T-cell (primary cell): ENCODE data around the gene LGALS12. TPM values are rescaled to one million over a fixed set of nuclear protein-coding genes. Genes with fewer than 3 reads are reported as not detected.
A peak's percentile ranks its signal among the peaks of the same experiment; 100 is the strongest.

Source experiments
- ATAC-seq, 4 experiments: fragments of 200-7000 bp in 3 of 4; fragments of 150-1000 bp in 1 of 4; cut with Tn5 transposase; replicated peaks in 1 of 4; 1 replicate in 3 of 4; 2 replicates in 1 of 4; pipeline ENCODE4 v1.10.0; 2021; ENCODE audit warnings: moderate library complexity in 3 of 4, mild to moderate bottlenecking in 2 of 4, moderate number of reproducible peaks in 1 of 4
- CTCF ChIA-PET, 2 donors: fragments of 300-600 bp; sonication (Branson Sonifier 250); formaldehyde crosslinking; loops; one replicate each; lab custom pipeline; 2022; ENCODE audit warnings: antibody characterized with exemption in 2 of 2; lab: Charles Lee
- POLR2A ChIA-PET, 2 donors: fragments of 300-600 bp; sonication (Branson Sonifier 250); formaldehyde crosslinking; loops; one replicate each; lab custom pipeline; 2022; ENCODE audit warnings: antibody characterized with exemption in 2 of 2; lab: Charles Lee
- DNase-seq, 35 experiments: peaks; one replicate each; pipeline versions ENCODE4 v3.0.0 to v3.0.0-alpha.2; 2013 to 2023
- H3K27ac ChIP-seq: one replicate; pipeline ENCODE4 v1.5.1; 2013; ENCODE audit warnings: low read length
- H3K27me3 ChIP-seq, 2 experiments: replicated peaks in 1 of 2; 1 replicate in 1 of 2; 2 replicates in 1 of 2; pipeline versions ENCODE4 v1.6.1 to v1.7.0; 2013; ENCODE audit warnings: low read length in 1 of 2, mixed read lengths in 1 of 2; ENCODE audit not compliant: control insufficient read depth in 2 of 2, insufficient read depth in 2 of 2; ENCODE audit errors: extremely low read depth in 1 of 2
- H3K36me3 ChIP-seq, 2 donors: 1 replicate in 1 of 2; 2 replicates in 1 of 2; pipeline versions ENCODE4 v1.6.1 to v1.7.0; 2013; ENCODE audit warnings: low read length in 1 of 2; ENCODE audit not compliant: control insufficient read depth in 2 of 2, insufficient read depth in 1 of 2; ENCODE audit errors: extremely low read depth in 1 of 2
- H3K4me1 ChIP-seq, 2 experiments: 1 replicate in 1 of 2; 2 replicates in 1 of 2; pipeline versions ENCODE4 v1.6.1 to v1.7.0; 2013; ENCODE audit warnings: low read length in 2 of 2, mixed read lengths in 1 of 2; ENCODE audit not compliant: insufficient read depth in 2 of 2, control insufficient read depth in 1 of 2; ENCODE audit errors: extremely low read depth in 1 of 2
- H3K4me3 ChIP-seq, 2 donors: 1 replicate in 1 of 2; 2 replicates in 1 of 2; pipeline versions ENCODE4 v1.5.1 to v1.7.0; 2013; ENCODE audit warnings: mild to moderate bottlenecking in 2 of 2, low read length in 1 of 2, moderate library complexity in 1 of 2; ENCODE audit not compliant: control insufficient read depth in 1 of 2; ENCODE audit errors: extremely low read depth in 1 of 2
- H3K9me3 ChIP-seq: 2 replicates; pipeline ENCODE4 v1.7.0; 2013
- H3K27ac Mint-ChIP-seq, 2 donors: one replicate each; pipeline ENCODE4 v1.8.0; 2020 to 2021; ENCODE audit warnings: mild to moderate bottlenecking in 2 of 2, mixed read lengths in 2 of 2
- H3K27me3 Mint-ChIP-seq, 2 donors: one replicate each; pipeline ENCODE4 v1.8.0; 2021 to 2022; ENCODE audit warnings: mixed read lengths in 2 of 2
- H3K36me3 Mint-ChIP-seq: one replicate; pipeline ENCODE4 v1.8.0; 2021; ENCODE audit warnings: mixed read lengths
- H3K4me1 Mint-ChIP-seq, 3 donors: one replicate each; pipeline ENCODE4 v1.8.0; 2020 to 2022; ENCODE audit warnings: mixed read lengths in 3 of 3, mild to moderate bottlenecking in 1 of 3
- H3K4me3 Mint-ChIP-seq, 3 donors: one replicate each; pipeline ENCODE4 v1.8.0; 2020 to 2022; ENCODE audit warnings: mild to moderate bottlenecking in 3 of 3, mixed read lengths in 3 of 3, moderate library complexity in 3 of 3
- H3K9me3 Mint-ChIP-seq, 3 donors: one replicate each; pipeline ENCODE4 v1.8.0; 2020 to 2022; ENCODE audit warnings: mixed read lengths in 3 of 3
- WGBS: methylation state at CpG from one replicate; pipeline ENCODE4 v1.1.5; 2013; ENCODE audit warnings: missing lambda C conversion rate; ENCODE audit not compliant: insufficient coverage; 5-methylcytosine and 5-hydroxymethylcytosine counted together
- total RNA-seq, 35 experiments: library from RNA in 6 of 35; stranded (reverse) in 6 of 35; fragments of 120-200 nt in 1 of 35; gene quantifications; one replicate each; pipeline versions ENCODE4 v1.2.1 to v1.2.4 and lab custom pipeline; 2013 to 2026

Gene LGALS12
- total RNA-seq, 5 donors from 2014 or later (not counting 1 experiment from before 2014, with no cell fraction given) = not detected

DNA sequence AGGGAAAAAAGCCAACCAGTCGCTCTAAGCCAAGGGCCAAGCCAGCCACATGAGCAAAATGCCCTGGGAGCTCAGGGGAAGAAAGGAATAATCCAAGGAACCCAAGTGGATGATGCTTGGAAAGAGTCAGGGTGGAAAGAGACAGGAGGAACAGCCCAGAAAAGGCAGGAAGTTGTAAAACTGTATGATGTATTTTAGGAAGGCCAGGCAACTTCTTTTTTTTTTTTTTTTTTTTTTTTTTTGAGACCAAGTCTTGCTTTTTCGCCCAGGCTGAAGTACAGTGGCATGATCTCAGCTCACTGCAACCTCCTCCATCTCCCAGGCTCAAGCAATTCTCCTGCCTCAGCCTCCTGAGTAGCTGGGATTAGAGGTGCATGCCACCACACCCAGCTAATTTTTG, 1.6 kb downstream of the LGALS12 start:
- Histone ChIP-seq H3K36me3 (no peaks in the 10 kb centered on the region), H3K4me1 (peaks cover 0 to 8% of the 10 kb centered on the region in 2 experiments), H3K27ac (no peak overlapping the region), H3K9me3 (no peaks in the 10 kb centered on the region), H3K27me3 (peaks cover 0 to 5% of the 10 kb centered on the region in 2 experiments), H3K4me3 (no peak overlapping the region)
- ChIA-PET POLR2A (no interaction called here), CTCF (interaction anchor here in 1 of 2 donors (0.6 kb wide), 1 partner anchor 463 kb away, joined by 4 read pairs; no protein-coding TSS in a partner anchor)
- H3K27me3 Mint-ChIP-seq = no peaks in the 10 kb centered on the region
- no peaks in the 10 kb centered on the region for H3K36me3 Mint-ChIP-seq
- H3K4me1 Mint-ChIP-seq = peaks cover 1 to 17% (median 8%) of the 10 kb centered on the region in 3 donors
- H3K27ac Mint-ChIP-seq = no peak overlapping the region
- 86% methylated on average over 1 of the region's 2 CpGs for WGBS
- no peaks in the 10 kb centered on the region for H3K9me3 Mint-ChIP-seq
- H3K4me3 Mint-ChIP-seq = no peak overlapping the region
- ATAC-seq (no peak), DNase-seq (no peak)

DNA sequence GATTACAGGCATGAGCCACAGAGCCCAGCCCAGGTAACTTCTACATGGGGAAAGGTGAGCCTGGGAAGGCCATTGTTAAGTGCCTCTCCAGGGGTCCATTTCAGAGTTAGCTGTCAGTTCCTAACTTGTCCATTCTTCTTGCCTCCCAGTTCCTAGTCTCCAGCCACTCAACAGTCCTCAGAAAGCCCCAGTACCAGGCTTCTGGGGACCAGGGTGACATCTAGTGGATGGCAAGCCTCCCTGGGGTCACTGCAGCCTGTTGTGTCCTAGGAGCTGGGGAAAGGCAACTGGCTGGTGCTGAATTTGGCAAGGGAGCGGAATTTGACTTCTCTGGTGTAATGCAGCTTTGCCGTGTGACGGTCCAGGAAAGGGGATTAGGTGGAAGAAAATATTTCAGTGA, 2.1 kb downstream of the LGALS12 start:
- CTCF ChIA-PET = no interaction called here
- H3K36me3 Mint-ChIP-seq = no peaks in the 10 kb centered on the region
- H3K27ac Mint-ChIP-seq = no peak overlapping the region
- no peak overlapping the region for H3K4me3 Mint-ChIP-seq
- no peaks in the 10 kb centered on the region for H3K36me3 ChIP-seq
- H3K27me3 Mint-ChIP-seq = no peaks in the 10 kb centered on the region
- peaks cover 0 to 5% of the 10 kb centered on the region in 2 experiments for H3K27me3 ChIP-seq
- no peak for ATAC-seq
- no peaks in the 10 kb centered on the region for H3K9me3 Mint-ChIP-seq
- H3K4me1 Mint-ChIP-seq = peaks cover 0 to 15% (median 8%) of the 10 kb centered on the region in 3 donors
- H3K4me3 ChIP-seq = no peak overlapping the region
- H3K4me1 ChIP-seq = peaks cover 0 to 7% of the 10 kb centered on the region in 2 experiments
- POLR2A ChIA-PET = no interaction called here
- no peaks in the 10 kb centered on the region for H3K9me3 ChIP-seq
- WGBS = 100% methylated on average over 3 of the region's 3 CpGs
- peak in 2 of 35 experiments; percentile 15 to 19 for DNase-seq
- H3K27ac ChIP-seq = no peak overlapping the region

DNA sequence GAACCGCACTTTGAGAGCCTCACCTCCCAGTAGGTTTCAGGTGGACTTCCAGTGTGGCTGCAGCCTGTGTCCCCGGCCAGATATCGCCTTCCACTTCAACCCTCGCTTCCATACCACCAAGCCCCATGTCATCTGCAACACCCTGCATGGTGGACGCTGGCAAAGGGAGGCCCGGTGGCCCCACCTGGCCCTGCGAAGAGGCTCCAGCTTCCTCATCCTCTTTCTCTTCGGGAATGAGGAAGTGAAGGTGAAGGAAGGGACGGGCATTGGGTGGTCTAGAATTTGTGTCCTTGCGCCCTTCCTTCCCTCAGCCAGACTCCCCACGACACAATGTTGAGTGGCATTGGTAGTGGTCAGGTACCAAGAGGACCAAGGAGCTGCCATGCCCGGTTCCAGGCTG, 2.9 kb downstream of the LGALS12 start:
- ATAC-seq (no peak), DNase-seq (no peak)
- no peaks in the 10 kb centered on the region for H3K9me3 Mint-ChIP-seq
- H3K27me3 Mint-ChIP-seq = no peaks in the 10 kb centered on the region
- no peak overlapping the region for H3K27ac Mint-ChIP-seq
- Histone ChIP-seq H3K9me3 (no peaks in the 10 kb centered on the region), H3K4me1 (peaks cover 0 to 7% of the 10 kb centered on the region in 2 experiments), H3K4me3 (no peak overlapping the region), H3K27ac (no peak overlapping the region), H3K36me3 (no peaks in the 10 kb centered on the region), H3K27me3 (peaks cover 0 to 5% of the 10 kb centered on the region in 2 experiments)
- POLR2A ChIA-PET = no interaction called here
- WGBS = 90% methylated on average over 4 of the region's 12 CpGs
- CTCF ChIA-PET = no interaction called here
- no peak overlapping the region for H3K4me3 Mint-ChIP-seq
- H3K4me1 Mint-ChIP-seq = peaks cover 0 to 14% (median 8%) of the 10 kb centered on the region in 3 donors
- no peaks in the 10 kb centered on the region for H3K36me3 Mint-ChIP-seq

DNA sequence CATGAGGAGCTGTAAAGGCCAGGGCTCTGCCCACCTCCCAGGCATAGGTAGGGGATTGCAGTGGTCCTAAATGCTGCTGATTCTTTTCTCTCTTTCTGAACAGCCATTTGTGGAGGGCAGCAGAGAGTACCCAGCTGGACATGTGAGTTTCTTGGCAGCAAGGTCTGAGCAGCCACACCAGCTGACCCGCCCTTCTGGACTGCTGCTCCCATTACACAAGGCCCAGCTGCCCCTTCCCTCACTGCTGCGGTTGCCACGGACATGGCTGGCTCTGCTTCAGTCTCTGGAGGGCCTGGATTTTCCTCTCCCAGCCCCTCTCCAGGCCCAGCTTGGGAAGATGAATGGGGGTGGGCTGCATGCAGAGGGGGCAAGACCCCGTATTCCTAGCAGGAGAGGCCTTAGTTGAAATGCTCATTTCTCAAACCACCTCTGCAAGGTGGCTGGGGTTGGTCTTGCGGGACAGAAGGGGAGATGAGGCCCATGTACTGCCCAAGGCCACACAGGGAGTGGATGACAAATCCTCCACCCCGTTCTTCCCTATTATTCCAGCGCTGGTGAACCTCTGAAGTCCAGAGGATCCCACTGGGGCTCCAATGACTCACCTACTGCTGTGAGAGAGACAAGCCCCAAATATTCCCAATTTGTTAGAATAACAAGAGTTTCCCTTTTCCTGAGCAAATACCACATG, 4.6 kb downstream of the LGALS12 start:
- DNase-seq (no peak), ATAC-seq (no peak)
- Histone ChIP-seq H3K27me3 (peaks cover 0 to 5% of the 10 kb centered on the region in 2 experiments), H3K36me3 (no peaks in the 10 kb centered on the region), H3K4me3 (no peak overlapping the region), H3K9me3 (no peaks in the 10 kb centered on the region), H3K4me1 (peaks cover 0 to 7% of the 10 kb centered on the region in 2 experiments), H3K27ac (no peak overlapping the region)
- no peaks in the 10 kb centered on the region for H3K36me3 Mint-ChIP-seq
- CTCF ChIA-PET = no interaction called here
- no peaks in the 10 kb centered on the region for H3K27me3 Mint-ChIP-seq
- no peak overlapping the region for H3K4me3 Mint-ChIP-seq
- H3K27ac Mint-ChIP-seq = no peak overlapping the region
- H3K9me3 Mint-ChIP-seq = no peaks in the 10 kb centered on the region
- POLR2A ChIA-PET = interaction anchor here in 1 of 2 donors (0.6 kb wide), 1 partner anchor 172 kb away, joined by 11 read pairs; no protein-coding TSS in a partner anchor
- H3K4me1 Mint-ChIP-seq = peaks cover 0 to 11% (median 8%) of the 10 kb centered on the region in 3 donors
- WGBS = 95% methylated on average over 5 of the region's 7 CpGs

DNA sequence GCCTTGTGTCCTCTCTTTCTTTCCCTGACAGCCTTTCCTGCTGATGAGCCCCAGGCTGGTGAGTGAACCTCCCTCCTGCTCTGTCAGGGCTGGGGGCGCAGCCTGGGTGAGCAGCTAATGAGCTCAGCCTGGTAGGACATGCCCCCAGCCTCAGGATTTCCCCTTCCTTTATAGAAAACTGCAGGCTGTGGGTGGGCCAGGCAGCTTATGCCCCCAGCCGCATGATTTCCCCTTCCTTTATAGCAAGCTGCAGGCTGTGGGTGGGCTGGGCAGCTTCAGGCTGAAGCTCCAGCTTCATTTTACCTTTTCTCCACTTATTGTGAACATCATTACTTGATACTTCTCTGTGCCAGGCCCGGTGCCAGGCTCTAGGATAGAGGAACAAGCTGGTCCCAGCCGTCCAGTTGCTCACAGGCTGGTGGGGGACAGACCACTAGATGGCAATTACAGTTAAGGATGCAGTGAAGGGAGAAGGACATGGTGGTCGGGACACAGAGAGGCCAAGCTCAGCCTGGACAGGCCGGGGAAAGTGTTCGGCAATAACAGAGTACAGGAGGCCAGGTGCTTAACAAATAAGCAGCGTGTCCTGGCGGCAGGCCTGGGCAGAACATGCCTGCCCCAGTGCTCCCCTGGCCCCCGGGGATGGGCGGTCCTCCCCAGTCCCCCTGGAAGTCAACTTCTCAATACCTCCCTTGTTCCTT, 5.3 kb downstream of the LGALS12 start:
- H3K27ac Mint-ChIP-seq = no peak overlapping the region
- POLR2A ChIA-PET = interaction anchor here in 1 of 2 donors (0.7 kb wide), 1 partner anchor 1494 kb away, joined by 3 read pairs; no protein-coding TSS in a partner anchor
- DNase-seq = no peak
- no peaks in the 10 kb centered on the region for H3K36me3 Mint-ChIP-seq
- no peaks in the 10 kb centered on the region for H3K9me3 Mint-ChIP-seq
- Histone ChIP-seq H3K27ac (no peak overlapping the region), H3K27me3 (peaks cover 0 to 5% of the 10 kb centered on the region in 2 experiments), H3K4me1 (peaks cover 0 to 2% of the 10 kb centered on the region in 2 experiments), H3K36me3 (no peaks in the 10 kb centered on the region), H3K4me3 (no peak overlapping the region), H3K9me3 (no peaks in the 10 kb centered on the region)
- CTCF ChIA-PET = no interaction called here
- no peaks in the 10 kb centered on the region for H3K27me3 Mint-ChIP-seq
- no peak overlapping the region for H3K4me3 Mint-ChIP-seq
- no peak for ATAC-seq
- WGBS = 91% methylated on average over 11 of the region's 11 CpGs
- H3K4me1 Mint-ChIP-seq = peaks cover 0 to 9% (median 4%) of the 10 kb centered on the region in 3 donors

DNA sequence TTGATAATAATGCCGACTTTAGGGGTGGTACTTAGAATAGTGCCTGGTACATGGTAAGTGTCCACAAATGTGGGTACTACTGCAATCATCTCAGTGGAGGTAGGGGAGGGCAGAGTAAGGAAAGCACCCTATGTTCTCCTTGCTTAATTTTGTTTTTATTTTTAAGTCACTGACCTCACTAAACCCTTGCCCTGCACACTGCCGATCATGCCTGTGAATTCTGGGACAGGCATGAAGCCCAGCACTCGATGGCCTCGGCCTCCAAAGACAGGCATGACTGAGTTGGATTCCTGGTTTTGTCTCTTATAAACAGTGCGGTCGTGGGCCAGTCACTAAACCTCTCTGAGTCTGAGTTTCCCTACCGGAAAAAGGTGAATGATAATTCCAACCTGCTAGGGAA, 6.9 kb downstream of the LGALS12 start:
- Mint-ChIP-seq H3K36me3 (no peaks in the 10 kb centered on the region), H3K27ac (no peak overlapping the region), H3K27me3 (no peaks in the 10 kb centered on the region), H3K9me3 (no peaks in the 10 kb centered on the region), H3K4me1 (peaks cover 0 to 6% (median 2%) of the 10 kb centered on the region in 3 donors), H3K4me3 (no peak overlapping the region)
- ATAC-seq (no peak), DNase-seq (no peak)
- Histone ChIP-seq H3K36me3 (no peaks in the 10 kb centered on the region), H3K27ac (no peak overlapping the region), H3K27me3 (peaks cover 0 to 5% of the 10 kb centered on the region in 2 experiments), H3K4me1 (no peaks in the 10 kb centered on the region), H3K9me3 (no peaks in the 10 kb centered on the region), H3K4me3 (no peak overlapping the region)
- ChIA-PET POLR2A (no interaction called here), CTCF (no interaction called here)
- WGBS = 97% methylated on average over 6 of the region's 7 CpGs
